PC-3 (cell line): Measurements from ENCODE around the gene KRTAP10-9. TPM values are rescaled to one million over a fixed set of nuclear protein-coding genes. Genes with fewer than 3 reads are reported as not detected.

Source experiments
- ATAC-seq: fragments of 200-7000 bp; cut with Tn5 transposase; 2 replicates; pipeline ENCODE4 v1.9.1; 2020; ENCODE audit warnings: mild to moderate bottlenecking, moderate library complexity
- BruUV-seq: library from RNA; stranded (reverse); fragments of 400-500 nt; replicated peaks from 2 replicates; lab custom pipeline; 2021; lab: Mats Ljungman, UMichigan
- CTCF ChIA-PET: fragments of 300-600 bp; sonication (Branson Sonifier 250); formaldehyde crosslinking; loops from one replicate; lab custom pipeline; 2022; ENCODE audit warnings: antibody characterized with exemption; lab: Charles Lee
- POLR2A ChIA-PET: fragments of 300-600 bp; sonication (Branson Sonifier 250); formaldehyde crosslinking; loops from one replicate; lab custom pipeline; 2022; ENCODE audit warnings: antibody characterized with exemption; ENCODE audit not compliant: unreplicated experiment; lab: Charles Lee
- DNase-seq: peaks from one replicate; pipeline ENCODE4 v3.0.0-alpha.2; 2015
- H2AFZ ChIP-seq: fragments of 300-600 bp; sonication (generic); 2 replicates; pipeline ENCODE4 v1.6.0; 2016; ENCODE audit warnings: antibody characterized with exemption, low read length
- H3F3A ChIP-seq: fragments of 300-600 bp; sonication (generic); one replicate; pipeline ENCODE4 v1.6.0; 2017; ENCODE audit warnings: antibody characterized with exemption, low read length, control low read depth, mild to moderate bottlenecking; ENCODE audit not compliant: unreplicated experiment
- H3K27ac ChIP-seq: fragments of 300-600 bp; sonication (generic); 2 replicates; pipeline ENCODE4 v1.5.1; 2016; ENCODE audit warnings: mild to moderate bottlenecking, low read length
- H3K27me3 ChIP-seq: fragments of 300-600 bp; sonication (generic); 2 replicates; pipeline ENCODE4 v1.6.1; 2016; ENCODE audit warnings: low read length, mixed read lengths
- H3K36me3 ChIP-seq: fragments of 300-600 bp; sonication (generic); 2 replicates; pipeline ENCODE4 v1.6.1; 2016; ENCODE audit warnings: low read depth, mixed run types, low read length, mixed read lengths
- H3K4me1 ChIP-seq: fragments of 300-600 bp; sonication (generic); 2 replicates; pipeline ENCODE4 v1.5.1; 2016; ENCODE audit warnings: low read length; ENCODE audit not compliant: insufficient read depth
- H3K4me2 ChIP-seq: fragments of 300-600 bp; sonication (generic); 2 replicates; pipeline ENCODE4 v1.6.0; 2016; ENCODE audit warnings: low read length
- H3K4me3 ChIP-seq: fragments of 300-600 bp; sonication (generic); 2 replicates; pipeline ENCODE4 v1.5.1; 2016; ENCODE audit warnings: mild to moderate bottlenecking, low read length, mixed read lengths
- H3K79me2 ChIP-seq: fragments of 300-600 bp; sonication (generic); 2 replicates; pipeline ENCODE4 v1.6.1; 2017; ENCODE audit warnings: low read length, mixed read lengths
- H3K9ac ChIP-seq: fragments of 300-600 bp; sonication (generic); 2 replicates; pipeline ENCODE4 v1.6.0; 2016; ENCODE audit warnings: mild to moderate bottlenecking, low read length
- H3K9me2 ChIP-seq: fragments of 300-600 bp; sonication (generic); replicated peaks from 2 replicates; pipeline ENCODE4 v1.6.1; 2016; ENCODE audit warnings: mixed run types, low read length, mixed read lengths
- H3K9me3 ChIP-seq: fragments of 300-600 bp; sonication (generic); 2 replicates; pipeline ENCODE4 v1.6.1; 2016; ENCODE audit warnings: low read length, mixed read lengths
- H4K20me1 ChIP-seq: fragments of 300-600 bp; sonication (generic); 2 replicates; pipeline ENCODE4 v1.6.1; 2016; ENCODE audit warnings: low read length, mixed read lengths
- CTCF ChIP-seq: fragments of 300-600 bp; sonication (generic); conservative IDR thresholded peaks from 2 replicates; pipeline ENCODE4 v1.5.1; 2017; ENCODE audit warnings: antibody characterized with exemption, low read depth, mild to moderate bottlenecking, low read length
- EZH2 ChIP-seq: fragments of 300-600 bp; sonication (generic); IDR thresholded peaks from one replicate; pipeline ENCODE4 v1.6.1; 2017; ENCODE audit warnings: antibody characterized with exemption, mild to moderate bottlenecking, low read length; ENCODE audit not compliant: unreplicated experiment
- EZH2phosphoT487 ChIP-seq: fragments of 300-600 bp; sonication (generic); IDR thresholded peaks from 2 replicates; pipeline ENCODE4 v1.6.1; 2018; ENCODE audit warnings: mild to moderate bottlenecking, antibody characterized with exemption, low read length, borderline replicate concordance
- intact Hi-C: fragments of 100-400 bp; cut with micrococcal nuclease; formaldehyde crosslinking; loops from 2 replicates; pipeline ENCODE4 v1.9.0; 2023
- total RNA-seq: library from RNA; depleted of rRNA; stranded (reverse); fragments of >200 nt; gene quantifications from 2 replicates; pipeline ENCODE4 v1.2.3, GENCODE V29; 2014

The KRTAP10-9 gene
- total RNA-seq, 1 experiment from 2014 or later, result not detected

GRCh38 chr21:44614161-44614631 lies 12.7 kb upstream of the KRTAP10-9 start:
- Histone ChIP-seq H3K9me2 (no peaks in the 10 kb centered on the region), H3K9me3 (0 out of 2 replicates have a peak, but pooled peaks cover 3% of the 10 kb centered on the region), H3K4me1 (no peaks in the 10 kb centered on the region), H2AFZ (no peak overlapping the region), H4K20me1 (no peaks in the 10 kb centered on the region), H3K4me2 (no peak overlapping the region), H3F3A (no peaks in the 10 kb centered on the region), H3K36me3 (no peaks in the 10 kb centered on the region), H3K9ac (no peak overlapping the region), H3K79me2 (no peaks in the 10 kb centered on the region), H3K4me3 (no peak overlapping the region), H3K27me3 (no peaks in the 10 kb centered on the region), H3K27ac (no peak overlapping the region)
- no peak for TF ChIP-seq EZH2
- TF ChIP-seq EZH2phosphoT487, result no peak
- TF ChIP-seq CTCF, result no peak
- ATAC-seq (no peak), DNase-seq (no peak)
- POLR2A ChIA-PET, result no interaction called here
- intact Hi-C loops, result no loop called here
- BruUV-seq, result no TSS peak
- CTCF ChIA-PET, result no interaction called here

- intact Hi-C loops, result no loop called here
- no peak for DNase-seq
- H3K27ac ChIP-seq, result no peak overlapping the region
- 0 out of 2 replicates have a peak, but pooled peaks cover 3% of the 10 kb centered on the region for H3K9me3 ChIP-seq
- H3K79me2 ChIP-seq, result no peaks in the 10 kb centered on the region
- ChIA-PET CTCF (no interaction called here), POLR2A (no interaction called here)
- no peaks in the 10 kb centered on the region for H3K36me3 ChIP-seq
- no peaks in the 10 kb centered on the region for H4K20me1 ChIP-seq
- H3K4me3 ChIP-seq, result no peak overlapping the region
- ATAC-seq, result no peak
- TF ChIP-seq EZH2phosphoT487 (no peak), EZH2 (no peak), CTCF (no peak)
- BruUV-seq, result no TSS peak
- no peaks in the 10 kb centered on the region for H3K4me1 ChIP-seq
- H3K9me2 ChIP-seq, result no peaks in the 10 kb centered on the region
- H3F3A ChIP-seq, result no peaks in the 10 kb centered on the region
- H3K4me2 ChIP-seq, result no peak overlapping the region
- H3K9ac ChIP-seq, result no peak overlapping the region
- no peaks in the 10 kb centered on the region for H3K27me3 ChIP-seq
- no peak overlapping the region for H2AFZ ChIP-seq
Measured at GRCh38 chr21:44614961-44615391, 11.9 kb upstream of the KRTAP10-9 start.

- DNase-seq, result no peak
- Histone ChIP-seq H3K9ac (no peak overlapping the region), H3K4me3 (no peak overlapping the region), H4K20me1 (no peaks in the 10 kb centered on the region), H3K4me2 (no peak overlapping the region), H3K9me3 (0 out of 2 replicates have a peak, but pooled peaks cover 3% of the 10 kb centered on the region), H3F3A (no peaks in the 10 kb centered on the region), H3K27ac (no peak overlapping the region), H3K36me3 (no peaks in the 10 kb centered on the region), H3K9me2 (no peaks in the 10 kb centered on the region), H3K27me3 (no peaks in the 10 kb centered on the region), H3K79me2 (no peaks in the 10 kb centered on the region), H2AFZ (no peak overlapping the region), H3K4me1 (no peaks in the 10 kb centered on the region)
- ATAC-seq, result no peak
- POLR2A ChIA-PET, result no interaction called here
- intact Hi-C loops, result no loop called here
- no TSS peak for BruUV-seq
- TF ChIP-seq CTCF, result no peak
- TF ChIP-seq EZH2phosphoT487, result no peak
- TF ChIP-seq EZH2, result no peak
- CTCF ChIA-PET, result no interaction called here
Measured at GRCh38 chr21:44615466-44615865, 11.4 kb upstream of the KRTAP10-9 start.
